GM15510 (cell line): ENCODE data around the gene NDRG2.

ENCODE experiments used
- POLR2A ChIP-seq: IDR thresholded peaks from 3 replicates; pipeline ENCODE4 v1.6.1; 2011; ENCODE audit warnings: borderline replicate concordance; ENCODE audit not compliant: insufficient read length; ENCODE audit errors: extremely low read depth

Gene NDRG2

GRCh38 chr14:21047378-21047781 lies 22.5 kb upstream of the NDRG2 start:
- TF ChIP-seq POLR2A: no peak

- no peak for TF ChIP-seq POLR2A
Observed at GRCh38 chr14:21043974-21044618, 19.2 kb upstream of the NDRG2 start.

GRCh38 chr14:21043387-21043973 lies 18.6 kb upstream of the NDRG2 start:
- TF ChIP-seq POLR2A: no peak

- no peak for TF ChIP-seq POLR2A
Observed at GRCh38 chr14:21042918-21043317, 18.1 kb upstream of the NDRG2 start.

- no peak for TF ChIP-seq POLR2A
Observed at GRCh38 chr14:21041676-21042433, 17.0 kb upstream of the NDRG2 start, which contains the start of gene RNASE7. Gene RNASE7, plus strand, starts transcription at chr14:21042362. Its CDS starts 631 bp downstream, at chr14:21042993.

GRCh38 chr14:21040370-21040925 lies 15.6 kb upstream of the NDRG2 start:
- no peak for TF ChIP-seq POLR2A

- TF ChIP-seq POLR2A: no peak
Observed at GRCh38 chr14:21039585-21040369, 14.9 kb upstream of the NDRG2 start.

GRCh38 chr14:21038441-21039422 lies 13.9 kb upstream of the NDRG2 start:
- TF ChIP-seq POLR2A: no peak

GRCh38 chr14:21037156-21037555 lies 12.3 kb upstream of the NDRG2 start:
- TF ChIP-seq POLR2A: no peak

- TF ChIP-seq POLR2A: no peak
Observed at GRCh38 chr14:21036751-21037150, 11.9 kb upstream of the NDRG2 start.

GRCh38 chr14:21034707-21035106 lies 9.8 kb upstream of the NDRG2 start, which contains the start of gene RNASE13:
Gene RNASE13, minus strand, starts transcription at chr14:21034807. Its CDS starts 519 bp downstream, at chr14:21034288.
- no peak for TF ChIP-seq POLR2A

GRCh38 chr14:21033133-21033698 lies 8.4 kb upstream of the NDRG2 start:
- no peak for TF ChIP-seq POLR2A
